ENCODE measurements around the gene SRPRB. TPM values are rescaled to one million over a fixed set of nuclear protein-coding genes. Genes with fewer than 3 reads are reported as not detected.

The SRPRB gene
- total and polyA plus RNA-seq, 2 experiments from 2014 or later, result 25.6 to 36.0 TPM

GRCh38 chr3:133834621-133835417, 29.2 kb downstream of the SRPRB start:
- Histone ChIP-seq H3K27me3 (ENCODE audit: insufficient read depth) (no peaks in the 10 kb centered on the region), H3K4me3 (no peak overlapping the region), H3K36me3 (ENCODE audit: insufficient read depth) (no peaks in the 10 kb centered on the region), H3K27ac (ENCODE audit: low read depth) (no peak overlapping the region), H3K4me1 (ENCODE audit: insufficient read depth) (no peaks in the 10 kb centered on the region), H3F3A (replicated peaks; ENCODE audit: low read depth) (no peaks in the 10 kb centered on the region), H4K20me1 (replicated peaks; ENCODE audit: insufficient read depth) (no peaks in the 10 kb centered on the region), H3K79me2 (replicated peaks; ENCODE audit: insufficient read depth) (no peaks in the 10 kb centered on the region), H2AFZ (no peak overlapping the region), H3K4me2 (no peak overlapping the region), H3K9me2 (ENCODE audit: insufficient read depth) (no peaks in the 10 kb centered on the region)
- Mint-ChIP-seq H3K4me1 (peaks cover 3% of the 10 kb centered on the region; the same call in 1 of the 3 replicates), H3K27me3 (ENCODE audit: insufficient read depth, low read depth, poor library complexity) (peaks cover 8% of the 10 kb centered on the region), H3K4me3 (no peak overlapping the region), H3K27ac (no peak overlapping the region), H3K36me3 (ENCODE audit: low read depth) (no peaks in the 10 kb centered on the region; the same call in 2 of the 3 replicates), H3K9me3 (no peaks in the 10 kb centered on the region)
- TF ChIP-seq JUNB (IDR thresholded peaks at IDR 0.05; ENCODE audit: unreplicated experiment), result no peak
- TF ChIP-seq ZNF462 (CRISPR knock-in tag; IDR thresholded peaks at IDR 0.05), result no peak
- TF ChIP-seq REST (IDR thresholded peaks at IDR 0.05; ENCODE audit: unreplicated experiment), result no peak
- TF ChIP-seq ZNF114 (CRISPR knock-in tag; IDR thresholded peaks at IDR 0.05), result no peak
- no peak for TF ChIP-seq STAT1 (IDR thresholded peaks at IDR 0.05; ENCODE audit: unreplicated experiment)
- TF ChIP-seq EZH2 (IDR thresholded peaks at IDR 0.05; ENCODE audit: low read depth, unreplicated experiment), result no peak
- TF ChIP-seq EZH2phosphoT487 (IDR thresholded peaks at IDR 0.05; ENCODE audit: unreplicated experiment), result no peak
- TF ChIP-seq ETS1 (IDR thresholded peaks at IDR 0.05), result no peak
- no peak for TF ChIP-seq CTCF (conservative IDR thresholded peaks at IDR 0.05; ENCODE audit: low read depth in 2 of 2)
- TF ChIP-seq ZNF331 (CRISPR knock-in tag; IDR thresholded peaks at IDR 0.05; ENCODE audit: low read depth), result no peak
- DNase-seq (ENCODE audit: low spot score) (no peak), ATAC-seq (no peak)
